ENCODE data around the gene WDFY3.
"Not testable (repeated sequence)": the region's sequence is repeated elsewhere in the genome, so short reads cannot be mapped to it uniquely, and the experiment has no call there.

Gene WDFY3

GRCh38 chr4:84697615-84698201, 268.8 kb downstream of the WDFY3 start:
- no peak for DNase-seq

- DNase-seq = no peak
These were observed 269.3 kb downstream of the WDFY3 start for GRCh38 chr4:84697159-84697558.

GRCh38 chr4:84691800-84692199, 274.7 kb downstream of the WDFY3 start:
- no peak for DNase-seq

GRCh38 chr4:84691170-84691691, 275.3 kb downstream of the WDFY3 start:
- DNase-seq = peak; percentile 37

- DNase-seq = no peak
These were observed 276.0 kb downstream of the WDFY3 start for GRCh38 chr4:84690481-84690880.

GRCh38 chr4:84689197-84689596, 277.3 kb downstream of the WDFY3 start:
- DNase-seq = no peak

GRCh38 chr4:84688605-84689004, 277.9 kb downstream of the WDFY3 start:
- no peak for DNase-seq

GRCh38 chr4:84685105-84685504, 281.4 kb downstream of the WDFY3 start:
- no peak for DNase-seq

- DNase-seq = no peak
These were observed 282.1 kb downstream of the WDFY3 start for GRCh38 chr4:84684361-84684760.

- no peak for DNase-seq
These were observed 283.2 kb downstream of the WDFY3 start for GRCh38 chr4:84683064-84683850.

GRCh38 chr4:84682661-84683060, 283.8 kb downstream of the WDFY3 start:
- not testable (repeated sequence) for DNase-seq

- DNase-seq = peak; percentile 4
These were observed 284.8 kb downstream of the WDFY3 start for GRCh38 chr4:84681486-84682274.

- DNase-seq = no peak
These were observed 285.5 kb downstream of the WDFY3 start for GRCh38 chr4:84680956-84681355.

GRCh38 chr4:84678976-84679744, 287.3 kb downstream of the WDFY3 start:
- DNase-seq = no peak

- no peak for DNase-seq
These were observed 288.5 kb downstream of the WDFY3 start for GRCh38 chr4:84677995-84678394.

- DNase-seq = no peak
These were observed 289.4 kb downstream of the WDFY3 start for GRCh38 chr4:84677093-84677492.

GRCh38 chr4:84673475-84674240, 292.8 kb downstream of the WDFY3 start:
- no peak for DNase-seq

GRCh38 chr4:84672177-84672576, 294.3 kb downstream of the WDFY3 start:
- DNase-seq = no peak

GRCh38 chr4:84669201-84669600, 297.3 kb downstream of the WDFY3 start:
- no peak for DNase-seq

GRCh38 chr4:84666439-84666838, 300.1 kb downstream of the WDFY3 start:
- DNase-seq = no peak

- not testable (repeated sequence) for DNase-seq
These were observed 301.7 kb downstream of the WDFY3 start for GRCh38 chr4:84664767-84665166.
